Right lobe of liver (tissue), 6 donors: Measurements from ENCODE around the gene KIF13A. TPM values are rescaled to one million over a fixed set of nuclear protein-coding genes. Genes with fewer than 3 reads are reported as not detected.
"Not testable (repeated sequence)": the region's sequence is repeated elsewhere in the genome, so short reads cannot be mapped to it uniquely, and the experiment has no call there.

Source experiments
- ATAC-seq, 4 donors: fragments of 200-7000 bp; cut with Tn5 transposase; one replicate each; pipeline ENCODE4 v1.9.1; 2020; ENCODE audit warnings: mild to moderate bottlenecking in 4 of 4, moderate library complexity in 4 of 4
- DNase-seq, 3 donors: peaks; one replicate each; pipeline ENCODE4 v3.0.0-alpha.2; 2020
- H3K27ac ChIP-seq, 3 donors: fragments of 200-600 bp; one replicate each; pipeline ENCODE4 v1.8.0; 2022
- H3K27me3 ChIP-seq, 2 donors: fragments of 200-600 bp; one replicate each; pipeline ENCODE4 v1.8.0; 2022
- H3K36me3 ChIP-seq, 4 donors: fragments of 200-600 bp; sonication (generic) in 1 of 4; one replicate each; pipeline versions ENCODE4 v1.5.1 to v1.8.0; 2017 to 2022; ENCODE audit warnings: control low read depth in 1 of 4
- H3K4me1 ChIP-seq, 4 donors: fragments of 200-600 bp; sonication (generic) in 1 of 4; one replicate each; pipeline versions ENCODE4 v1.5.1 to v1.8.0; 2017 to 2022; ENCODE audit warnings: control low read depth in 1 of 4
- H3K4me3 ChIP-seq, 3 donors: fragments of 200-600 bp; one replicate each; pipeline ENCODE4 v1.8.0; 2022
- H3K9me3 ChIP-seq, 4 donors: fragments of 200-600 bp; sonication (generic) in 1 of 4; one replicate each; pipeline versions ENCODE4 v1.5.1 to v1.8.0; 2017 to 2022; ENCODE audit warnings: control low read depth in 1 of 4
- CTCF ChIP-seq, 4 donors: fragments of 200-600 bp in 3 of 4; fragments of 450-650 bp in 1 of 4; IDR thresholded peaks; one replicate each; pipeline versions ENCODE4 v1.5.1 to v1.8.0; 2016 to 2022; ENCODE audit warnings: antibody characterized with exemption in 4 of 4, mild to moderate bottlenecking in 2 of 4
- POLR2A ChIP-seq: fragments of 450-650 bp; IDR thresholded peaks from one replicate; pipeline ENCODE4 v1.6.1; 2017; ENCODE audit warnings: antibody characterized with exemption, mild to moderate bottlenecking
- WGBS: methylation state at CpG from one replicate; pipeline ENCODE4 v1.1.6; 2018; ENCODE audit warnings: low coverage, low lambda C conversion rate; ENCODE audit not compliant: insufficient coverage; ENCODE audit errors: missing lambda C conversion rate; 5-methylcytosine and 5-hydroxymethylcytosine counted together
- intact Hi-C, 2 donors: fragments of 100-400 bp; cut with DNase I; formaldehyde crosslinking; loops; one replicate each; pipeline versions ENCODE4 v1.11.2 to v1.14.1; 2022
- total RNA-seq, 6 experiments: library from RNA; depleted of rRNA in 2 of 6; stranded (reverse); fragments of >200 nt in 2 of 6; fragmentation: NEBNext Ultra II Directional in 3 of 6; extraction: Animal tissue kit (Norgen Biotek cat#: 25700) in 3 of 6; gene quantifications; one replicate each; pipeline versions ENCODE4 v1.1.0 to v1.2.4, GENCODE V29; 2016 to 2023
- donor health status: DM: no; HTN: yes; CAD: no.
- donor health status: DM: no; HTN: no; CAD: no.
- donor health status: DM: no; HTN: no; CAD: no.
- donor health status: DM: no; HTN: yes; CAD: no.
- donor health status: DM: no; HTN: yes; CAD: no.

The KIF13A gene
- total RNA-seq, 6 experiments from 2014 or later = 17.7 to 19.4 (median 18.4) TPM

GRCh38 chr6:17914651-17915050 is 72.8 kb downstream of the KIF13A start:
- WGBS = 100% methylated on average over 2 of the region's 2 CpGs
- H3K36me3 ChIP-seq = no peaks in the 10 kb centered on the region
- H3K9me3 ChIP-seq = no peaks in the 10 kb centered on the region
- no peak overlapping the region for H3K4me3 ChIP-seq
- H3K4me1 ChIP-seq = no peaks in the 10 kb centered on the region
- intact Hi-C loops = no loop called here
- ATAC-seq = no peak
- TF ChIP-seq CTCF (IDR thresholded peaks at IDR 0.05) (no peak), POLR2A (no peak)
- H3K27me3 ChIP-seq = no peaks in the 10 kb centered on the region
- DNase-seq = no peak
- H3K27ac ChIP-seq = no peak overlapping the region

- Histone ChIP-seq H3K36me3 (no peaks in the 10 kb centered on the region), H3K9me3 (no peaks in the 10 kb centered on the region), H3K27ac (no peak overlapping the region), H3K27me3 (no peaks in the 10 kb centered on the region), H3K4me1 (peaks cover 0 to 11% (median 2%) of the 10 kb centered on the region in 4 donors), H3K4me3 (no peak overlapping the region)
- intact Hi-C loops = no loop called here
- TF ChIP-seq CTCF (IDR thresholded peaks at IDR 0.05) (no peak), POLR2A (no peak)
- DNase-seq (no peak), ATAC-seq (no peak)
These were observed 74.9 kb downstream of the KIF13A start for GRCh38 chr6:17912521-17912920.

GRCh38 chr6:17911656-17912055 is 75.8 kb downstream of the KIF13A start:
- H3K9me3 ChIP-seq, intact Hi-C loops, H3K27me3 ChIP-seq, ATAC-seq, H3K36me3 ChIP-seq, H3K27ac ChIP-seq, H3K4me3 ChIP-seq, DNase-seq: not testable (repeated sequence)
- peaks cover 0 to 18% (median 2%) of the 10 kb centered on the region in 4 donors for H3K4me1 ChIP-seq
- WGBS = 85% methylated on average over 11 of the region's 11 CpGs

GRCh38 chr6:17910189-17910588 is 77.2 kb downstream of the KIF13A start:
- no peak for DNase-seq
- 40% methylated on average over 2 of the region's 2 CpGs for WGBS
- Histone ChIP-seq H3K27ac (no peak overlapping the region), H3K9me3 (no peaks in the 10 kb centered on the region), H3K27me3 (no peaks in the 10 kb centered on the region), H3K36me3 (no peaks in the 10 kb centered on the region), H3K4me1 (peaks cover 0 to 18% (median 2%) of the 10 kb centered on the region in 4 donors), H3K4me3 (no peak overlapping the region)
- TF ChIP-seq CTCF (IDR thresholded peaks at IDR 0.05) (no peak), POLR2A (no peak)
- ATAC-seq = peak in 3 of 4 donors; percentile 21 to 62 (median 46)
- intact Hi-C loops = no loop called here

GRCh38 chr6:17908831-17909230 is 78.6 kb downstream of the KIF13A start:
- WGBS = 74% methylated on average over 4 of the region's 4 CpGs
- TF ChIP-seq CTCF (IDR thresholded peaks at IDR 0.05) = no peak
- TF ChIP-seq POLR2A = no peak
- ATAC-seq = peak in 1 of 4 donors; percentile 30
- Histone ChIP-seq H3K4me3 (no peak overlapping the region), H3K4me1 (peaks cover 0 to 18% (median 2%) of the 10 kb centered on the region in 4 donors), H3K27ac (no peak overlapping the region), H3K36me3 (no peaks in the 10 kb centered on the region), H3K27me3 (no peaks in the 10 kb centered on the region), H3K9me3 (no peaks in the 10 kb centered on the region)
- DNase-seq = no peak
- intact Hi-C loops = no loop called here
